ENCODE data around the gene UVSSA. TPM values are rescaled to one million over a fixed set of nuclear protein-coding genes. Genes with fewer than 3 reads are reported as not detected.

UVSSA gene, protein sequence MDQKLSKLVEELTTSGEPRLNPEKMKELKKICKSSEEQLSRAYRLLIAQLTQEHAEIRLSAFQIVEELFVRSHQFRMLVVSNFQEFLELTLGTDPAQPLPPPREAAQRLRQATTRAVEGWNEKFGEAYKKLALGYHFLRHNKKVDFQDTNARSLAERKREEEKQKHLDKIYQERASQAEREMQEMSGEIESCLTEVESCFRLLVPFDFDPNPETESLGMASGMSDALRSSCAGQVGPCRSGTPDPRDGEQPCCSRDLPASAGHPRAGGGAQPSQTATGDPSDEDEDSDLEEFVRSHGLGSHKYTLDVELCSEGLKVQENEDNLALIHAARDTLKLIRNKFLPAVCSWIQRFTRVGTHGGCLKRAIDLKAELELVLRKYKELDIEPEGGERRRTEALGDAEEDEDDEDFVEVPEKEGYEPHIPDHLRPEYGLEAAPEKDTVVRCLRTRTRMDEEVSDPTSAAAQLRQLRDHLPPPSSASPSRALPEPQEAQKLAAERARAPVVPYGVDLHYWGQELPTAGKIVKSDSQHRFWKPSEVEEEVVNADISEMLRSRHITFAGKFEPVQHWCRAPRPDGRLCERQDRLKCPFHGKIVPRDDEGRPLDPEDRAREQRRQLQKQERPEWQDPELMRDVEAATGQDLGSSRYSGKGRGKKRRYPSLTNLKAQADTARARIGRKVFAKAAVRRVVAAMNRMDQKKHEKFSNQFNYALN
- 22.8 and 24.0 TPM in 2 replicates for total RNA-seq
- long read RNA-seq, partial matches to known transcripts = 0 of 3 reads
- long read RNA-seq, other reads (novel, unspliced or antisense) = 2 of 3 reads

DNA sequence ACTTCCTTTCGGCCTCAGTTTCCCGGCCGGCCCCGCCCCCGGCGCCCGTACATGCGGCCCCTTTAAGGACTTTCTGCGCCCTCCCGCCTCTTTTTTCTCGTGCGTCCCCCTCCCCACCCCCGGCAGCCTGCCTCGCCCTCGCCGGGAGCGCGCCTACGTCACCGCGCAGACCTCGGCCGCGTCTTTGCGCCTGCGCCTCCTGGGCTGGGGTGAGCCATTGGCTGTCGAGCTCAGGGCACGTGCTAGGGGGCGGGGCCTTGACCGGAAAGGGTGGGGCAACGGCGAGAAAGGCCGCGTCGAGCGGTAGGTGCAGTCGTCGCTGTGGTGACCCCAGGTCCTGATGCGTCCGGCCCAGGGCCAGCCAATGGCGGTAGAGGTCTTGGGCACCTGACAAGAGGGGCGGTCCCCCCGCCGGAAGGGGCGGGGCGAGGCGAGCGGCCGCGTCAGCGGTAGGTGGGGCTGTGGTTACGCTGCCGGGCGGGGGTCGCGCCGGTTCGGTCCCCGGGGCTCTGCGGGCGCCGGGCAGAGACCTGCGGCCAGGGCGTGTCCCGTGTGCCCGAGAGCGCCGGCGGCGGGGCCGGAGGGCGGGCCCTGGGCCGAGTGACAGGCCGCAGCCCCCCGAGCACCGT is at the start of gene UVSSA:
Gene UVSSA, plus strand, starts transcription at position 428 of the 629 bp plus-strand sequence. CDS start 884 bp downstream, outside the sequence.
- Mint-ChIP-seq H3K4me3 (peak within 1 kb of the TSS; percentile 95), H3K27ac (ENCODE audit: unreplicated experiment) (peak within 1 kb of the TSS; percentile 83), H3K27me3 (ENCODE audit: low read depth) (no peaks in the 10 kb centered on the region), H3K9me3 (no peaks in the 10 kb centered on the region), H3K4me1 (peaks cover 41% of the 10 kb centered on the region), H3K36me3 (ENCODE audit: low read depth) (peaks cover 5% of the 10 kb centered on the region)
- TF ChIP-seq, protein P1, sequence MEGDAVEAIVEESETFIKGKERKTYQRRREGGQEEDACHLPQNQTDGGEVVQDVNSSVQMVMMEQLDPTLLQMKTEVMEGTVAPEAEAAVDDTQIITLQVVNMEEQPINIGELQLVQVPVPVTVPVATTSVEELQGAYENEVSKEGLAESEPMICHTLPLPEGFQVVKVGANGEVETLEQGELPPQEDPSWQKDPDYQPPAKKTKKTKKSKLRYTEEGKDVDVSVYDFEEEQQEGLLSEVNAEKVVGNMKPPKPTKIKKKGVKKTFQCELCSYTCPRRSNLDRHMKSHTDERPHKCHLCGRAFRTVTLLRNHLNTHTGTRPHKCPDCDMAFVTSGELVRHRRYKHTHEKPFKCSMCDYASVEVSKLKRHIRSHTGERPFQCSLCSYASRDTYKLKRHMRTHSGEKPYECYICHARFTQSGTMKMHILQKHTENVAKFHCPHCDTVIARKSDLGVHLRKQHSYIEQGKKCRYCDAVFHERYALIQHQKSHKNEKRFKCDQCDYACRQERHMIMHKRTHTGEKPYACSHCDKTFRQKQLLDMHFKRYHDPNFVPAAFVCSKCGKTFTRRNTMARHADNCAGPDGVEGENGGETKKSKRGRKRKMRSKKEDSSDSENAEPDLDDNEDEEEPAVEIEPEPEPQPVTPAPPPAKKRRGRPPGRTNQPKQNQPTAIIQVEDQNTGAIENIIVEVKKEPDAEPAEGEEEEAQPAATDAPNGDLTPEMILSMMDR (conservative IDR thresholded peaks at IDR 0.05) = no peak
- DNase-seq (ENCODE audit: low read depth, low spot score) = peak; percentile 100

DNA sequence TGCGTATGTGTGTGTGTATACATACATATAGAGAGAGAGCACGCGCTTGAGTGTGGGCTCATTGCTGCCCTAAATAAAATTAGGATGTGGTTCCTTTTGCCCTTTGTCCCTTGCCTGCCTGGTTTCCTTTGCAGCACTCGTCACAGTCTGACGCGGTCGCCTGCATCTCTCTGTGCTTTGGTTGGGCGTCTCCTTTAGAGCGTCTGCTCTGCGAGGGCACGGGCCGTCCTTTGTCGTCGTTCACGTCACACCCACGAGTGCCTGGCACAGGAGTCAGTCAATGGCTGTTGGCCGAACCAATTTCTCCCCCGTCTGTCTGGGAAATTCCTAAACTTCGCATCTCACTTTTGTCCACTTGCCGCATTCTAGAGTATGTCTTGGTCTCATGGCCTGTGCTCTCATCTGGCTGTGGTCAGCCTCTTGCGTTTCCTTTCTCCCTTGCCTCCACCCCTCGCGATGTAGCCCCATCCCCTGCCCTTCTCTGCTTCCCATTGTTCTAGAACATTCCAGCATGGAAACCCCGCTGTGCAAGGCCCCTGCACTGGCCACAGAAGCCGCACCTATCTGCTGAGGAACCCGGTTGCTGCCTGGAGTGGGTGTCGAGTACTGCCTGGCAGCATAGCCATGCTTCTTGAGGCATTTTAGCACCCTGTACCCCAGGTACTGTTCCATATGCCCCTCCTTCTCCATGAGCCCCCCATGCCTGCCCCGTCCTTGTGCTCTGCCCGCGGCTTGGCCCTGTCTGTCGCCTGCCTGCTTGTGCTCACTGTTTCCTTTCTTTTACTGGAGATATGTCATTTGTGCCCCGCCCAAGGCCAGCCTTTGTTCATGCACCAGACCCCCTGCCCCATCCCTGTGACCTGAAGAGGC is 49.3 kb upstream of the UVSSA start:
- TF ChIP-seq, protein P1 (conservative IDR thresholded peaks at IDR 0.05) = no peak
- peaks cover 9% of the 10 kb centered on the region for H3K4me1 Mint-ChIP-seq
- DNase-seq (ENCODE audit: low read depth, low spot score) = no peak
- no peaks in the 10 kb centered on the region for H3K36me3 Mint-ChIP-seq (ENCODE audit: low read depth)
- no peak overlapping the region for H3K4me3 Mint-ChIP-seq
- no peak overlapping the region for H3K27ac Mint-ChIP-seq (ENCODE audit: unreplicated experiment)
- H3K9me3 Mint-ChIP-seq = no peaks in the 10 kb centered on the region
- no peaks in the 10 kb centered on the region for H3K27me3 Mint-ChIP-seq (ENCODE audit: low read depth)

DNA sequence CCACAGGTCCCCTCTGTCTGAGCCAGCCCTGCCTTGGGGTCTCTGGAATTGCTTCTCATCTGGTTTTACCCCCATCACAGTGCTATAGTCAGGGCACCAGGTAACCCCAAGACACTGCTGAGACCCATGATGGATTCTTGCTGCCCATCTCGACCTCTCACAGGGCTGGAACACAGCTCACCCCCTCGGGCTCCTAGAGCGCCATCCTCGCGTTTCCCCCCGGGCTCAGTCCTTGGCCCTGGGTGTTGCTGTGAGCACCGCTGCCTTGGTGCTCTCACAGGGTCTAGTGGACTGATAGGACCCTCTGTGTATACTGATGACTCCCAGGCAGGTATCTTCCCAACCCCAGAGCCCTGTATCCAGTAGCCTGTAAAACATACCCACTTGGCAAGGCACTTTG is 48.5 kb upstream of the UVSSA start:
- peaks cover 9% of the 10 kb centered on the region for H3K4me1 Mint-ChIP-seq
- no peaks in the 10 kb centered on the region for H3K9me3 Mint-ChIP-seq
- H3K4me3 Mint-ChIP-seq = peak overlapping the region; percentile 19
- DNase-seq (ENCODE audit: low read depth, low spot score) = no peak
- no peak overlapping the region for H3K27ac Mint-ChIP-seq (ENCODE audit: unreplicated experiment)
- no peaks in the 10 kb centered on the region for H3K27me3 Mint-ChIP-seq (ENCODE audit: low read depth)
- H3K36me3 Mint-ChIP-seq (ENCODE audit: low read depth) = no peaks in the 10 kb centered on the region
- TF ChIP-seq, protein P1 (conservative IDR thresholded peaks at IDR 0.05) = no peak

DNA sequence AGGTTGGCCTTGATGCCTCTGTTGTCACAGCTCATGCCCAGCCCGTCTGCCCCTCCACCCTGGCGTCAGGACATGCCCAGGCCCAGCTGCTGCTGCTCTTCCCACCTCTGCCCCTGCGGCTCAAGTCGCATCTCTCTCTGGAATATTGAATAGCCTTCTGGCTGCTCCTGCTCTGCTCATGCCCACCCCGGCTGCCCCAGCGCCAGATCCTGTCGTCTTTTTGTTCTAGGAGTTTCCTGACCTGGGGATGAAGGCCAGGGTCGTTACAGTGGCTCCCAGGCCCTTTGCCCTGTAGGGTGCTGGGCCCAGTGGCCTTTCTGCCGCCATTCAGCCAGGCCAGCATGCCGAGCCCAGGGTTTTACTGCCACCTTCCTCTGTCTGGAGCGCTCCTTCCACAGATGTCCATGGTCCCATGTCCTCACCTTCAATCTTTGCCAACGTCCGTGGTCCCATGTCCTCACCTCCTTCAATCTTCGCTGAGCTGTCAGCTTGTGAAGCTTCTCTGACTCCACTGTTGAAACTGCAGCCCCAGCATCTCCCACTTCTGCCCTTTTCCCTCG is 47.6 kb upstream of the UVSSA start:
- H3K9me3 Mint-ChIP-seq = no peaks in the 10 kb centered on the region
- H3K27ac Mint-ChIP-seq (ENCODE audit: unreplicated experiment) = no peak overlapping the region

More for the DNA sequence above, 47.6 kb upstream of the UVSSA start:
- no peaks in the 10 kb centered on the region for H3K27me3 Mint-ChIP-seq (ENCODE audit: low read depth)
- no peak for DNase-seq (ENCODE audit: low read depth, low spot score)
- no peak overlapping the region for H3K4me3 Mint-ChIP-seq
- TF ChIP-seq, protein P1 (conservative IDR thresholded peaks at IDR 0.05) = no peak
- peaks cover 9% of the 10 kb centered on the region for H3K4me1 Mint-ChIP-seq
- H3K36me3 Mint-ChIP-seq (ENCODE audit: low read depth) = no peaks in the 10 kb centered on the region

Measured in neural crest cell (in vitro differentiated cells).